K562 (cell line): ENCODE results near the gene MVP. TPM values are rescaled to one million over a fixed set of nuclear protein-coding genes. Genes with fewer than 3 reads are reported as not detected.

Experiments used
- AFF4 ChIP-seq: sonication (generic); formaldehyde crosslinking; IDR thresholded peaks from 2 replicates; pipeline ENCODE4 v1.8.0; 2023; ENCODE audit warnings: mild to moderate bottlenecking, missing genetic modification reagents
- MLLT1 ChIP-seq, 2 experiments: fragments of 450-650 bp; IDR thresholded peaks; 2 replicates each; pipeline ENCODE4 v1.6.1; 2016
- NR3C1 ChIP-seq: sonication (generic); formaldehyde crosslinking; IDR thresholded peaks from 2 replicates; pipeline ENCODE4 v1.8.1; 2022; ENCODE audit warnings: missing genetic modification reagents
- REST ChIP-seq, 2 experiments: fragments of 450-650 bp; formaldehyde crosslinking in 1 of 2; IDR thresholded peaks; 2 replicates each; pipeline versions ENCODE4 v1.4.0 to v1.6.1; 2014 to 2020; ENCODE audit warnings: mild to moderate bottlenecking in 2 of 2, borderline replicate concordance in 1 of 2, low read depth in 1 of 2
- SMARCA5 ChIP-seq: fragments of 450-650 bp; IDR thresholded peaks from 2 replicates; pipeline ENCODE4 v1.6.1; 2016
- SUPT5H ChIP-seq: fragments of 450-650 bp; IDR thresholded peaks from 2 replicates; pipeline ENCODE4 v1.6.1; 2016
- TAF7 ChIP-seq: fragments of 450-650 bp; IDR thresholded peaks from 2 replicates; pipeline ENCODE4 v1.6.1; 2016; ENCODE audit warnings: missing genetic modification characterization, missing compliant biosample characterization
- ZNF311 ChIP-seq: fragments of 250-450 bp; sonication (Bioruptor Pico); IDR thresholded peaks from 2 replicates; pipeline ENCODE4 v1.4.0; 2020; ENCODE audit warnings: mild to moderate bottlenecking, moderate library complexity
- ZNF740 ChIP-seq, 3 experiments: fragments of 200-800 bp in 1 of 3; sonication (Bioruptor generic) in 1 of 3; sonication (generic) in 1 of 3; formaldehyde crosslinking in 1 of 3; IDR thresholded peaks; 2 replicates each; pipeline versions ENCODE4 v1.6.1 to v1.8.0; 2016 to 2022; ENCODE audit warnings: mild to moderate bottlenecking in 2 of 3, missing compliant biosample characterization in 2 of 3, missing genetic modification characterization in 2 of 3, missing genetic modification reagents in 1 of 3
- polyA plus RNA-seq, 8 experiments: library from polyadenylated mRNA; depleted of rRNA in 4 of 8; stranded (reverse) in 5 of 8; unstranded in 3 of 8; fragments of >200 nt; fragmentation: Nextera tagmentation in 2 of 8; fragmentation: Illumina TruSeq in 1 of 8; extraction: Ambion mirVana in 2 of 8; extraction: Trizol in 1 of 8; gene quantifications; 2 replicates each; pipeline versions ENCODE4 v1.2.1 to v1.2.3, GENCODE V29; 2011 to 2014; ENCODE audit warnings: inconsistent platforms in 1 of 8, missing spikeins in 1 of 8
- total RNA-seq, 7 experiments: library from RNA; depleted of rRNA in 6 of 7; stranded (reverse); fragments of >200 nt in 6 of 7; fragmentation: Illumina TruSeq in 2 of 7; extraction: Trizol in 2 of 7; gene quantifications; 2 replicates each; pipeline versions ENCODE4 v1.2.1 to v1.2.3, GENCODE V29; 2011 to 2021; ENCODE audit warnings: low replicate concordance in 1 of 7

Gene MVP
- total and polyA plus RNA-seq, 9 of the 15 experiments (the other 6 are each of a cell fraction or from before 2014, with no cell fraction given) = 0.39 to 1.9 (median 0.76) TPM; not detected in 2

GRCh38 chr16:29807426-29808218 is 12.6 kb upstream of the MVP start (continued):
- peak; percentile 52; the same call in 1 of the 2 replicates for TF ChIP-seq REST (IDR thresholded peaks at IDR 0.05; ENCODE audit: borderline replicate concordance)
- peak; percentile 70; the same call in 1 of the 2 replicates for TF ChIP-seq REST (CRISPR knock-in tag; IDR thresholded peaks at IDR 0.05; ENCODE audit: low read depth)
- TF ChIP-seq SUPT5H = peak; percentile 82
- TF ChIP-seq ZNF740 (CRISPR knock-in tag; IDR thresholded peaks at IDR 0.05) = peak; percentile 84; the same call in 1 of the 2 replicates
- TF ChIP-seq ZNF740 (tag; IDR thresholded peaks at IDR 0.05) = no peak
- TF ChIP-seq SMARCA5 = no peak
- TF ChIP-seq TAF7 (tag) = peak; percentile 32; the same call in 1 of the 2 replicates
- peak; percentile 87; the same call in 1 of the 2 replicates for TF ChIP-seq NR3C1
- peak in 1 of 2 experiments; percentile 56; a peak in 1 of 4 replicates for TF ChIP-seq MLLT1 (IDR thresholded peaks at IDR 0.05)
- no peak for TF ChIP-seq ZNF311 (CRISPR knock-in tag)
- TF ChIP-seq AFF4 (CRISPR knock-in tag) = peak; percentile 91; the same call in 1 of the 2 replicates
